OCI-LY3 (cell line): ENCODE results near the gene WNT7B.

Source experiments
- H2AFZ ChIP-seq: fragments of 200-600, 300-600 bp; shearing (Covaris generic); 2 replicates; pipeline ENCODE4 v1.6.0; 2014; ENCODE audit warnings: antibody characterized with exemption, low read depth, low read length
- H3K27ac ChIP-seq: fragments of 200-600, 300-600 bp; sonication (generic); 2 replicates; pipeline ENCODE4 v1.5.1; 2014; ENCODE audit warnings: mild to moderate bottlenecking, low read length, moderate library complexity, mixed read lengths
- H3K27me3 ChIP-seq: fragments of 200-600, 300-600 bp; sonication (generic); 2 replicates; pipeline ENCODE4 v1.6.1; 2014; ENCODE audit warnings: low read depth, low read length, mixed read lengths
- H3K36me3 ChIP-seq: fragments of 200-600, 300-600 bp; sonication (generic); replicated peaks from 2 replicates; pipeline ENCODE3; 2014; ENCODE audit warnings: low read depth, low read length, mixed read lengths
- H3K4me1 ChIP-seq: fragments of 300-600, 200-600 bp; sonication (generic); 2 replicates; pipeline ENCODE4 v1.6.1; 2014; ENCODE audit warnings: low read length, mixed read lengths
- H3K4me2 ChIP-seq: fragments of 200-600, 300-600 bp; sonication (generic); 2 replicates; pipeline ENCODE4 v1.6.1; 2014; ENCODE audit warnings: low read length, mixed read lengths
- H3K4me3 ChIP-seq: fragments of 300-600, 200-600 bp; sonication (generic); 2 replicates; pipeline ENCODE4 v1.5.1; 2014; ENCODE audit warnings: antibody characterized with exemption, mild to moderate bottlenecking, low read length, moderate library complexity
- H3K79me2 ChIP-seq: fragments of 300-600, 200-600 bp; shearing (Covaris generic); 2 replicates; pipeline ENCODE4 v1.6.1; 2014; ENCODE audit warnings: mild to moderate bottlenecking, low read length, mixed read lengths
- H3K9ac ChIP-seq: fragments of 300-600, 200-600 bp; shearing (Covaris generic); 2 replicates; pipeline ENCODE4 v1.6.0; 2014; ENCODE audit warnings: mild to moderate bottlenecking, low read length, moderate library complexity
- H3K9me3 ChIP-seq: fragments of 200-600, 300-600 bp; shearing (Covaris generic); 2 replicates; pipeline ENCODE4 v1.6.1; 2014; ENCODE audit warnings: low read length, mixed read lengths; ENCODE audit not compliant: insufficient read depth
- H4K20me1 ChIP-seq: fragments of 200-600, 300-600 bp; sonication (generic); 2 replicates; pipeline ENCODE4 v1.6.1; 2016; ENCODE audit warnings: low read length, mixed read lengths; ENCODE audit not compliant: insufficient read depth
- EZH2phosphoT487 ChIP-seq: fragments of 200-600 bp; shearing (Covaris generic); IDR thresholded peaks from 2 replicates; pipeline ENCODE4 v1.6.1; 2018; ENCODE audit warnings: antibody characterized with exemption, mixed run types, low read depth
- TF ChIP-seq, protein P1 (sequence below): fragments of 200-600, 300-600 bp; sonication (generic); IDR thresholded peaks from 2 replicates; pipeline ENCODE4 v1.5.1; 2014; ENCODE audit warnings: antibody characterized with exemption, low read length, low read depth

The WNT7B gene

DNA sequence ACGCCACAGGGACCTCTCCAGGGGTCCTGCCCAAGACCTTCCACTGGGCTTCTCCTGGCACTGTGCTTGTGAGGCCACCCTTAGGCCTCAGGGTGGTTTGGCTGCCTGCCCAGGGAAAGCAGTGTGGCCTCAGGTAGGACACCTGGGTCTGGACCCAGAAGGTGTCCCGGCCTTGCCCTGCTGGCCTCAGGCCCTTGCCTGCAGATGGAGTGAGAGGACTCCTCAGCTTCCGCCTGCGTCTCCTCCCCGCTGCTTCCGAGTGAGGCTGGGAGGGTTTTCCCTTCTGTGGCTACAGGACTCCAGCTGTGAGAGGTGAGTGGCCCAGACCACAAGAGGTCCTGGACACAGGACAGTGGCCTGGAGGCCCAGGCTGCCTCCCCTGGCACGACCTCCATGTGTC, 60.4 kb downstream of the WNT7B start:
- no peaks in the 10 kb centered on the region for H3K9me3 ChIP-seq
- H2AFZ ChIP-seq = no peak overlapping the region
- H3K79me2 ChIP-seq = no peaks in the 10 kb centered on the region
- H3K4me3 ChIP-seq = no peak overlapping the region
- H3K9ac ChIP-seq = no peak overlapping the region
- H4K20me1 ChIP-seq = no peaks in the 10 kb centered on the region
- peaks cover 6% of the 10 kb centered on the region for H3K27me3 ChIP-seq
- TF ChIP-seq EZH2phosphoT487 = no peak
- TF ChIP-seq, protein P1, sequence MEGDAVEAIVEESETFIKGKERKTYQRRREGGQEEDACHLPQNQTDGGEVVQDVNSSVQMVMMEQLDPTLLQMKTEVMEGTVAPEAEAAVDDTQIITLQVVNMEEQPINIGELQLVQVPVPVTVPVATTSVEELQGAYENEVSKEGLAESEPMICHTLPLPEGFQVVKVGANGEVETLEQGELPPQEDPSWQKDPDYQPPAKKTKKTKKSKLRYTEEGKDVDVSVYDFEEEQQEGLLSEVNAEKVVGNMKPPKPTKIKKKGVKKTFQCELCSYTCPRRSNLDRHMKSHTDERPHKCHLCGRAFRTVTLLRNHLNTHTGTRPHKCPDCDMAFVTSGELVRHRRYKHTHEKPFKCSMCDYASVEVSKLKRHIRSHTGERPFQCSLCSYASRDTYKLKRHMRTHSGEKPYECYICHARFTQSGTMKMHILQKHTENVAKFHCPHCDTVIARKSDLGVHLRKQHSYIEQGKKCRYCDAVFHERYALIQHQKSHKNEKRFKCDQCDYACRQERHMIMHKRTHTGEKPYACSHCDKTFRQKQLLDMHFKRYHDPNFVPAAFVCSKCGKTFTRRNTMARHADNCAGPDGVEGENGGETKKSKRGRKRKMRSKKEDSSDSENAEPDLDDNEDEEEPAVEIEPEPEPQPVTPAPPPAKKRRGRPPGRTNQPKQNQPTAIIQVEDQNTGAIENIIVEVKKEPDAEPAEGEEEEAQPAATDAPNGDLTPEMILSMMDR = no peak
- H3K4me1 ChIP-seq = no peaks in the 10 kb centered on the region
- H3K4me2 ChIP-seq = no peak overlapping the region
- H3K27ac ChIP-seq = no peak overlapping the region
- H3K36me3 ChIP-seq = no peaks in the 10 kb centered on the region

- Histone ChIP-seq H3K4me3 (no peak overlapping the region), H3K27ac (no peak overlapping the region), H3K4me1 (no peaks in the 10 kb centered on the region), H4K20me1 (no peaks in the 10 kb centered on the region), H3K79me2 (no peaks in the 10 kb centered on the region), H3K4me2 (no peak overlapping the region), H3K27me3 (peaks cover 6% of the 10 kb centered on the region), H3K9me3 (no peaks in the 10 kb centered on the region), H3K36me3 (no peaks in the 10 kb centered on the region), H2AFZ (no peak overlapping the region), H3K9ac (no peak overlapping the region)
- TF ChIP-seq, protein P1 = no peak
- no peak for TF ChIP-seq EZH2phosphoT487
Measured at GRCh38 chr22:45915841-45916240, 61.1 kb downstream of the WNT7B start.

- TF ChIP-seq EZH2phosphoT487 = no peak
- TF ChIP-seq, protein P1 = no peak
- Histone ChIP-seq H3K27me3 (peaks cover 6% of the 10 kb centered on the region), H3K9ac (no peak overlapping the region), H3K9me3 (no peaks in the 10 kb centered on the region), H3K4me1 (no peaks in the 10 kb centered on the region), H3K79me2 (no peaks in the 10 kb centered on the region), H3K4me2 (no peak overlapping the region), H3K36me3 (no peaks in the 10 kb centered on the region), H2AFZ (no peak overlapping the region), H3K4me3 (no peak overlapping the region), H4K20me1 (no peaks in the 10 kb centered on the region), H3K27ac (no peak overlapping the region)
Measured at GRCh38 chr22:45915151-45915550, 61.8 kb downstream of the WNT7B start.

GRCh38 chr22:45914309-45914708, 62.7 kb downstream of the WNT7B start:
- H3K4me1 ChIP-seq = no peaks in the 10 kb centered on the region
- H3K36me3 ChIP-seq = no peaks in the 10 kb centered on the region
- no peak for TF ChIP-seq EZH2phosphoT487

GRCh38 chr22:45912910-45913309, 64.1 kb downstream of the WNT7B start:
- H3K9ac ChIP-seq = no peak overlapping the region
- H3K27ac ChIP-seq = no peak overlapping the region
- H3K27me3 ChIP-seq = peaks cover 3% of the 10 kb centered on the region
- H2AFZ ChIP-seq = no peak overlapping the region
- H3K9me3 ChIP-seq = no peaks in the 10 kb centered on the region
- no peak overlapping the region for H3K4me2 ChIP-seq
- H4K20me1 ChIP-seq = no peaks in the 10 kb centered on the region
- TF ChIP-seq, protein P1 = no peak
- TF ChIP-seq EZH2phosphoT487 = no peak
- H3K36me3 ChIP-seq = no peaks in the 10 kb centered on the region
- H3K4me1 ChIP-seq = no peaks in the 10 kb centered on the region
- H3K79me2 ChIP-seq = no peaks in the 10 kb centered on the region
- H3K4me3 ChIP-seq = no peak overlapping the region

More at GRCh38 chr22:45914309-45914708, 62.7 kb downstream of the WNT7B start:
- Histone ChIP-seq H2AFZ (no peak overlapping the region), H3K27me3 (peaks cover 6% of the 10 kb centered on the region), H3K9me3 (no peaks in the 10 kb centered on the region), H3K27ac (no peak overlapping the region), H3K9ac (no peak overlapping the region), H3K79me2 (no peaks in the 10 kb centered on the region), H3K4me3 (no peak overlapping the region), H3K4me2 (no peak overlapping the region), H4K20me1 (no peaks in the 10 kb centered on the region)
